NCI-H345 (cell line): ENCODE results near the gene NPRL2.

Experiments used
- DNase-seq: peaks from one replicate; lab custom pipeline; 2025; lab: John Stamatoyannopoulos, UW

Gene NPRL2

DNA sequence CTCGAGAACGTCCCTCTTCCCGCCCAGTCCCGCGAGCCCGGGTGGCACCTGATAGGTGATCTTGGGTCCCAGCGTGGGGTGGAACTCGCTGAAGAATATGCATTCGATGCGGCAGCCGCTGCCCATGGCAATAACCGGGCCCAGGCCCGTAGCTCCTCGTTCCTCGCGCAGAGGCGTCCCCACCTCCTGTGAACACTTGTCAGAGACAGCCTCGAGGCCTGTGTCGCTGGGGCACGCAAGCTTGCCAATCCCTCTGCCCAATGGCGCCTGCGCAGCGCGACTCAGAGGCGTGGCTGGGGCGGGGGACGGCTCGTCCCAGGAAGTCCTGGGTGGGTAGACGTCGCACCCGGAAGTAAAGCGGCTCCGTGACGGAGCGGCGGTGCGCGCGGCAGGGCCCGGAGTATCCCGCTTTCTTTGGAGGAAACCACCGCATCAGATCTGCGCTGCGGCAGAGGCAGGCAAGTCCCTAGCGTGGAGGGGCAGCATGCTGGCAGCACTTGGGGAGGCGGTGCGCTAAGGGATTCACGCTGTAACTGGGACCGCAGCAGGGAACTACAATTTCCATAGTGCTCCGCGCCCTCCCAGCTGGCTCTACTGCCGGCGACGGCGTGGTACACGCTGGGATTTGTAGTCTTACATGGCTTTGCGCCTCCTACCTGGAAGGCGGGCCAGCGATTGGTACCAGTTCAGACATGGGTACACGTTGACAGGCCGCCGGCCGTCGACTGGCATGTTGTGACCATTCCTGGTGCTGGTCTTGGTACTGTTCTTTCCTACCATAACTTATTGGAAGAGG lies at the start of gene NPRL2, which contains the start of gene CYB561D2:
TSS of gene NPRL2 (minus strand) at position 249 of the 796 bp plus-strand sequence. CDS start at position 126, 123 bp downstream.
TSS of gene CYB561D2 (plus strand) at position 336 of the 796 bp plus-strand sequence. CDS start 572 bp downstream, outside the sequence.
- peak; percentile 92 for DNase-seq

GRCh38 chr3:50396502-50396901 lies 45.9 kb upstream of the NPRL2 start:
- DNase-seq, result no peak

DNA sequence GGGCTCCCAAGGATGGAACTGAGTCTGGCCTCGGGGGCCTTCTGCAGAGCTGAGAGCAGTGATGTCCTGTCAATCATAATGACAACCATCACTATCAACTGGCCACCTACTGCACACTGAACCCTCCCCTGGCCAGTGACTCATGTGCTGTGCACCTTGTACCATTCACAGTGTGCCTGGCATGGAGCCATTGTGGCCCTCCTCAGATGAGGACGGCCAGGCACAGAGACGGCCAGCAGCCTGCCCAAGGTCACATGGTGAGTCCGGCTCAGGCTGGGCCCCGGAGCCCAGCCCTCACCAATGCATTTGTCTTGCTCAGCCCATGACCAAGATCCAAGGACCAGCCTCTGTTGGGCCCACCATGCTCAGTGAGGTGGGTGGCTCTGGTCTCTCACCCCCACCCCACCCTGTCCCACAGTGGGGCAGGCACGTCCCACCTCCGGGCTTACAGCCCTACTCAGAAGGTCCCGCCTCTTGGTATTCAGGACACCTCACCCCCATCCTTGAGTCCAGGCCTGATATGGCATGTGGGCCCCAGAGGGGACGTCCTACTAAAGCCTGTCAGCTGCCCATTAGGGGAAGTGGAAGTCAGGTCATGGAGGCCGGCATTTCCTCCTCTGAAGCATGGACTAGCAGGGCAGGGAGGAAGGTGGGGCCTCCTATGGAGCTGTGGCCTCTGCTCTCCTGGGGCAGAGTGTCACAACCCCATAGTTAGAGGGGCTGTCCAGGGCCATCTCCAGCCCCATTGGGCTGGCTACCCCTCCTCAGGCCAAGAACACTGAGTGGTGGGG lies 44.7 kb upstream of the NPRL2 start:
- DNase-seq, result no peak

- DNase-seq, result no peak
Observed at GRCh38 chr3:50393061-50393460, 42.5 kb upstream of the NPRL2 start.

- DNase-seq, result no peak
Observed at GRCh38 chr3:50392101-50392715, 41.6 kb upstream of the NPRL2 start.

- no peak for DNase-seq
Observed at GRCh38 chr3:50390508-50391224, 40.1 kb upstream of the NPRL2 start.

DNA sequence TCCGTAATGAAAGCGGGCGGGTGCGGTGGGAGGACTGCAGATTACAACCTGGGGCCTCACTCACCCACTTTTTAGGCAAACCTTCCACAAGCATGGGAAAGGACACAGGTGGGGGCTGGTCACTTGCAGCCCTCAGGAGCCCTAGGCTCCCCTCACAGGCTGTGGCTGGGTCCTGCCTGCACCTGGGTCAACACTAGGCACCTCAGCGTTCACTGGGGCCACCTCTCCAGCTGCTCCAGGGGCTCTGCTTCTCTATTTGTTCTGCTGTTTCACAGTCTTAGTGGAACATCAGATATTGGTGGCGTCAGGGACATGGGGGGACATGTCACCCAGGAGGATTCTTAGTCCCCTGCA lies 38.8 kb upstream of the NPRL2 start:
- no peak for DNase-seq

- DNase-seq, result no peak
Observed at GRCh38 chr3:50388720-50389413, 38.3 kb upstream of the NPRL2 start.

- no peak for DNase-seq
Observed at GRCh38 chr3:50388016-50388719, 37.6 kb upstream of the NPRL2 start.

DNA sequence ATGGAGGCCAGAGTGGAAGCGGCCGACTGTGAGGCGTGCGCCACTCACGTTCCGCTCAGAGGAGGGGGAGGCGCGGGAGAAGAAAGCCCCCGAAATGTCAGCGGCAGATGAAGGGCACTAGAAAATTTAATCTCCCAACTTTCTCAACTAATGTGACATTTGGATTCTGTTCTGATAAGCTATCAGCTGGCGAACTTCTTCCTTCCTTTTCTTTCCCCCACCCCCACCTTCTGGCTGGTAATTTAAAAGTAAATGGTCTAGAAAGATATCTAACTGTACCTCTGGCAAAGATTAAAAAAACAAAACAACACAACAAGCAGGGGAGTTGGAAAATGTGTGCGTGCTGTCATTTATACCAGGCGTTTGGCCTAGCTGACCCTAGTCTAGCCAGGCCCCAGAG lies 35.2 kb upstream of the NPRL2 start:
- no peak for DNase-seq

- DNase-seq, result no peak
Observed at GRCh38 chr3:50383750-50384149, 33.2 kb upstream of the NPRL2 start.

- DNase-seq, result no peak
Observed at GRCh38 chr3:50382722-50383121, 32.1 kb upstream of the NPRL2 start.

GRCh38 chr3:50381383-50381782 lies 30.8 kb upstream of the NPRL2 start:
- no peak for DNase-seq

DNA sequence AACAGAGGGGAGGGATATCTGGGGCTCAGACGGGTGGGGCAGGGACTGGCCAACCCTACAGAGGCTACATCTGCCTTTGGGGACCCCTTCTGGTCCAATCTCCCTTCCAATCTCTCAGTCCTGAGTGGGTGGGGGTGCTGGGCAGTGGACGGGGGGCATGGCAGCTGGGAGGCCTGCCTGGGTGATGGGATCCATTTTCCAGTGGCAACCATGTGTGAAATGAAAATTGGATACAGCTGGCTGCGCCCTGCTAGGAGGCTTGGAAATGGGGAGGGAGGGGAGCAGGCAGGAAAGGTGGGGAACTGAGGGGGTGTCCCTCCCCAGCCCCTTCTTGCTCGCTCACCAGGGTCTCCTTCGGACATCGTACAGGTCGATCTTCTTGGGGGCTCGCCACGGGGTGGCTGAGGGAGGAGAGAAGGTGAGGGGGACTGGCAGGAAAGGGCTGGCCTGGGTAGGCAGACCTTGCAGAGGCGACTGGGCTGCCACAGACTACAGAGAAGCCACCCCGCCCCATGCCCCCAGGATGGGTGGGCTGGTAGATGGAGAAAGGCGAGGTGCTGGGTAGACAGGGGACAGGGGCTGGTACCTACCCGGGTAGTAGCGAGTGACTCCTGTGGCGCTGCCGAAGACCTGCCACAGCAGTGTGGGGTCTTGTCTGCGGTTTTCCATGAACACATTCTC lies 30.0 kb upstream of the NPRL2 start:
- no peak for DNase-seq

DNA sequence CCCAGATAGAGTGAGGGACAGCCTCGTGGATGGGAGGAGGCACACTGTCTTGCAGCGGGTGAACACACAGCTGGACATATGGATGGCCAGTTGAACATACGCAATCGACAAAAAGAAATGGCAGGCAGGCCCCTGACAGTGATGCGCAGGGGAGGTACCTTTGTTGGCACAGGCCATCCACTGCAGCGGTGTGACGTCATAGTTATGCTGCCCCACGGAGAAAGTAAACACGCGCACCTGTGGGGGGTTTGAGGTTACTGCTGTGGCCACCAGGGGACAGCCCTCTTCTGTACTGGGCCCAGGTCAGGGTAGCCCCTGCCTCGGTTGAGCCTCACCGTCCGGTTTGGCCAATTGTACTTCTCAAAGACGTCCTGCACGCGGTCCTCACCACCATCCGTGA lies 28.2 kb upstream of the NPRL2 start:
- DNase-seq, result no peak

DNA sequence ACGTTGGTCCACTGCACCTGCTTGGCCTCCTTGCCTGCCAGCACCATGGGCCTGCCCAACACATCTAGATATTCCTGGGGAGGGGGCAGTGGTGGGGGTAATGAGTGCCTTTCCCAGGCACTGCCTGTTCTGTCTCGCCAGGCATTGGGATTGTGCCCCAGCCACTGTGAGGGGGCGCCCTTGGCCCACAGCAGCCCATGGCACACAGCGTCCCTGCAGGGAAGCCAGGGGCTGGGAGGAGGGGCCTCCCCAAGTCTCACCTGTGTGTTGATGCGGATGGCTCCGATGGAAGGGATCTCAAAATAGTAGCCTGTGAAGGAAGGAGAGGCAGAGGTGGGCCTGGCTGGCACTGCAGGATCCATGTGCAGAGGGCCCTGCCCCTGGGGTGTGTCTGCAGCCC lies 27.4 kb upstream of the NPRL2 start:
- DNase-seq, result no peak

GRCh38 chr3:50375258-50375931 lies 24.8 kb upstream of the NPRL2 start:
- no peak for DNase-seq

- no peak for DNase-seq
Observed at GRCh38 chr3:50374363-50375257, 24.0 kb upstream of the NPRL2 start.
